Activated T-cell treated with anti-CD3 and anti-CD28 coated beads, Interleukin-2, amount 50 U/mL, for 1 hour (primary cell): ENCODE results near the gene BAHD1.

Experiments used
- DNase-seq: peaks from one replicate; pipeline ENCODE4 v3.0.0-alpha.2; 2020

The BAHD1 gene

GRCh38 chr15:40500568-40501330 lies 60.0 kb downstream of the BAHD1 start:
- no peak for DNase-seq

- no peak for DNase-seq
These were observed 60.7 kb downstream of the BAHD1 start for GRCh38 chr15:40501487-40501886.

- DNase-seq: peak; percentile 68
These were observed 66.3 kb downstream of the BAHD1 start for GRCh38 chr15:40506964-40507571.

GRCh38 chr15:40508216-40508615 lies 67.5 kb downstream of the BAHD1 start:
- DNase-seq: no peak

- no peak for DNase-seq
These were observed 69.4 kb downstream of the BAHD1 start for GRCh38 chr15:40510201-40510600.

- DNase-seq: peak; percentile 25
These were observed 70.3 kb downstream of the BAHD1 start for GRCh38 chr15:40511093-40511471.

- DNase-seq: peak; percentile 33
These were observed 70.8 kb downstream of the BAHD1 start for GRCh38 chr15:40511472-40512133.

GRCh38 chr15:40512440-40512839 lies 71.7 kb downstream of the BAHD1 start:
- no peak for DNase-seq

GRCh38 chr15:40513609-40514008 lies 72.9 kb downstream of the BAHD1 start:
- DNase-seq: no peak

GRCh38 chr15:40516322-40516721 lies 75.6 kb downstream of the BAHD1 start:
- no peak for DNase-seq
